Ascending aorta (tissue), 2 donors: ENCODE data around the gene MED8. TPM values are rescaled to one million over a fixed set of nuclear protein-coding genes. Genes with fewer than 3 reads are reported as not detected.
A peak's percentile ranks its signal among the peaks of the same experiment; 100 is the strongest.

Experiments used
- DNase-seq, 2 donors: peaks; one replicate each; pipeline ENCODE4 v3.0.0-alpha.2; 2019; ENCODE audit warnings: low spot score in 2 of 2
- H3K27ac ChIP-seq, 2 donors: fragments of 200-600 bp; sonication (generic); one replicate each; pipeline ENCODE4 v1.5.1; 2016 to 2017; ENCODE audit warnings: mild to moderate bottlenecking in 1 of 2
- H3K27me3 ChIP-seq: fragments of 200-600 bp; sonication (generic); one replicate; pipeline ENCODE4 v1.5.1; 2017
- H3K36me3 ChIP-seq, 2 donors: fragments of 200-600 bp; sonication (generic); one replicate each; pipeline ENCODE4 v1.5.1; 2016
- H3K4me1 ChIP-seq, 2 donors: fragments of 200-600 bp; sonication (generic); one replicate each; pipeline ENCODE4 v1.5.1; 2016 to 2017; ENCODE audit warnings: mild to moderate bottlenecking in 1 of 2
- H3K4me3 ChIP-seq, 2 donors: fragments of 200-600 bp; sonication (generic); one replicate each; pipeline ENCODE4 v1.5.1; 2016 to 2017; ENCODE audit warnings: mild to moderate bottlenecking in 1 of 2
- H3K9me3 ChIP-seq, 2 donors: fragments of 200-600 bp; sonication (generic); one replicate each; pipeline ENCODE4 v1.5.1; 2016
- CTCF ChIP-seq, 3 experiments: fragments of 200-600 bp in 2 of 3; fragments of 450-650 bp in 1 of 3; sonication (generic) in 2 of 3; IDR thresholded peaks; one replicate each; pipeline ENCODE4 v1.5.1; 2016 to 2019; ENCODE audit warnings: antibody characterized with exemption in 3 of 3, mild to moderate bottlenecking in 1 of 3, moderate library complexity in 1 of 3
- intact Hi-C: fragments of 100-400 bp; cut with DNase I; formaldehyde crosslinking; loops from one replicate; pipeline ENCODE4 v1.15.1; 2023
- total RNA-seq: library from RNA; depleted of rRNA; stranded (reverse); fragments of >200 nt; gene quantifications from one replicate; pipeline ENCODE4 v1.1.0, GENCODE V29; 2016

Gene MED8
- total RNA-seq, 1 donor from 2014 or later = 15.3 TPM

- Histone ChIP-seq H3K36me3 (peaks cover 37 to 61% of the 10 kb centered on the region in 2 donors), H3K4me1 (no peaks in the 10 kb centered on the region), H3K4me3 (no peak overlapping the region), H3K27ac (no peak overlapping the region), H3K27me3 (no peaks in the 10 kb centered on the region), H3K9me3 (no peaks in the 10 kb centered on the region)
- intact Hi-C loops = no loop called here
- no peak for DNase-seq
- TF ChIP-seq CTCF (IDR thresholded peaks at IDR 0.05) = no peak
These were observed 8.0 kb downstream of the MED8 start for GRCh38 chr1:43381612-43382011.

GRCh38 chr1:43379476-43379875 is 10.1 kb downstream of the MED8 start:
- no peak overlapping the region for H3K27ac ChIP-seq
- H3K4me1 ChIP-seq = no peaks in the 10 kb centered on the region
- no peaks in the 10 kb centered on the region for H3K27me3 ChIP-seq
- intact Hi-C loops = no loop called here
- H3K36me3 ChIP-seq = peaks cover 16 to 40% of the 10 kb centered on the region in 2 donors
- no peaks in the 10 kb centered on the region for H3K9me3 ChIP-seq
- TF ChIP-seq CTCF (IDR thresholded peaks at IDR 0.05) = no peak
- no peak for DNase-seq
- H3K4me3 ChIP-seq = no peak overlapping the region

GRCh38 chr1:43377831-43378230 is 11.8 kb downstream of the MED8 start:
- Histone ChIP-seq H3K27me3 (no peaks in the 10 kb centered on the region), H3K36me3 (peaks cover 0 to 23% of the 10 kb centered on the region in 2 donors), H3K9me3 (no peaks in the 10 kb centered on the region), H3K27ac (no peak overlapping the region), H3K4me3 (no peak overlapping the region), H3K4me1 (no peaks in the 10 kb centered on the region)
- intact Hi-C loops = no loop called here
- TF ChIP-seq CTCF (IDR thresholded peaks at IDR 0.05) = no peak
- no peak for DNase-seq

GRCh38 chr1:43376723-43377235 is 12.8 kb downstream of the MED8 start:
- TF ChIP-seq CTCF (IDR thresholded peaks at IDR 0.05) = no peak
- Histone ChIP-seq H3K4me1 (no peaks in the 10 kb centered on the region), H3K36me3 (peaks cover 0 to 13% of the 10 kb centered on the region in 2 donors), H3K27ac (no peak overlapping the region), H3K9me3 (no peaks in the 10 kb centered on the region), H3K4me3 (no peak overlapping the region), H3K27me3 (no peaks in the 10 kb centered on the region)
- no peak for DNase-seq
- intact Hi-C loops = no loop called here

- H3K27me3 ChIP-seq = no peaks in the 10 kb centered on the region
- intact Hi-C loops = no loop called here
- no peak for DNase-seq
- H3K4me3 ChIP-seq = no peak overlapping the region
- H3K9me3 ChIP-seq = no peaks in the 10 kb centered on the region
- peak overlapping the region; percentile 41 to 54 for H3K27ac ChIP-seq
- TF ChIP-seq CTCF (IDR thresholded peaks at IDR 0.05) = no peak
- H3K4me1 ChIP-seq = peaks cover 5 to 10% of the 10 kb centered on the region in 2 donors
- peaks cover 0 to 4% of the 10 kb centered on the region in 2 donors for H3K36me3 ChIP-seq
These were observed 16.3 kb downstream of the MED8 start for GRCh38 chr1:43373066-43373940.
